Measurements from ENCODE around the gene TJAP1. TPM values are rescaled to one million over a fixed set of nuclear protein-coding genes. Genes with fewer than 3 reads are reported as not detected.

TJAP1 gene
- total and polyA plus RNA-seq, 12 donors = 13.0 to 29.7 (median 19.6) TPM

DNA sequence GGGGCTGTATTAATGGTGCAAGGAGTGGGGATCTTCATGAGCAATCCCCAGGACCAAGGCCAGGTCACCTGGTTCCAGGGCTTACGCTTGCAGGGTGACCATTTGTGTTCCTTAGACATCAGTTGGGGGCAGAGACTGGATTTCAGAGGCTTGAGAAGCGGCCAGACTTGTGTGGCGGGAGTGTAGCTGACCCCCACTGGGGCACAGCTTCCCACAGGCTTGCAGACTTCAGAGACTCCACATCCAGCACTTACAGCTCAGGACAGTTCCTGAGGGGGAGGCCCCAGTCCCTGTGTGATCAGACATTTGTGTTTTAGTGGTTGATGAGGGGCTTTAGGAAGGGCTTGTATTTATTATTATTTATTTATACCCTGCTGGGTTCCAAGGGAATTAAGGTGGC lies 15.3 kb downstream of the TJAP1 start:
- no peak for DNase-seq
- no peaks in the 10 kb centered on the region for H3K27me3 ChIP-seq
- ATAC-seq = peak in 6 of 8 donors; percentile 6 to 23 (median 16)
- H3K27ac ChIP-seq = peak overlapping the region in 5 of 10 donors; percentile 5 to 84 (median 53)
- H3K4me1 ChIP-seq = peaks cover 0 to 58% (median 31%) of the 10 kb centered on the region in 9 donors
- WGBS, 2 donors = 46 to 50% methylated on average over 3 of the region's 3 CpGs
- intact Hi-C loops (cut with DNase I) = loop anchor here in 2 of 10 donors (2.0 to 10.0 kb wide), 2 partner anchors 38 to 128 kb away; partner anchors contain the start of genes DLK2 (in 1 of the 2) and ZNF318 (in 1 of the 2)
- peaks cover 0 to 14% (median 0%) of the 10 kb centered on the region in 9 donors for H3K36me3 ChIP-seq
- no peak overlapping the region for H3K4me3 ChIP-seq
- no peaks in the 10 kb centered on the region for H3K9me3 ChIP-seq
- TF ChIP-seq, protein P1, sequence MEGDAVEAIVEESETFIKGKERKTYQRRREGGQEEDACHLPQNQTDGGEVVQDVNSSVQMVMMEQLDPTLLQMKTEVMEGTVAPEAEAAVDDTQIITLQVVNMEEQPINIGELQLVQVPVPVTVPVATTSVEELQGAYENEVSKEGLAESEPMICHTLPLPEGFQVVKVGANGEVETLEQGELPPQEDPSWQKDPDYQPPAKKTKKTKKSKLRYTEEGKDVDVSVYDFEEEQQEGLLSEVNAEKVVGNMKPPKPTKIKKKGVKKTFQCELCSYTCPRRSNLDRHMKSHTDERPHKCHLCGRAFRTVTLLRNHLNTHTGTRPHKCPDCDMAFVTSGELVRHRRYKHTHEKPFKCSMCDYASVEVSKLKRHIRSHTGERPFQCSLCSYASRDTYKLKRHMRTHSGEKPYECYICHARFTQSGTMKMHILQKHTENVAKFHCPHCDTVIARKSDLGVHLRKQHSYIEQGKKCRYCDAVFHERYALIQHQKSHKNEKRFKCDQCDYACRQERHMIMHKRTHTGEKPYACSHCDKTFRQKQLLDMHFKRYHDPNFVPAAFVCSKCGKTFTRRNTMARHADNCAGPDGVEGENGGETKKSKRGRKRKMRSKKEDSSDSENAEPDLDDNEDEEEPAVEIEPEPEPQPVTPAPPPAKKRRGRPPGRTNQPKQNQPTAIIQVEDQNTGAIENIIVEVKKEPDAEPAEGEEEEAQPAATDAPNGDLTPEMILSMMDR (IDR thresholded peaks at IDR 0.05) = no peak

- Histone ChIP-seq H3K27ac (peak overlapping the region in 3 of 10 donors; percentile 15 to 84 (median 74)), H3K27me3 (no peaks in the 10 kb centered on the region), H3K4me3 (no peak overlapping the region), H3K36me3 (peaks cover 0 to 18% (median 0%) of the 10 kb centered on the region in 9 donors), H3K4me1 (peaks cover 0 to 63% (median 31%) of the 10 kb centered on the region in 9 donors), H3K9me3 (no peaks in the 10 kb centered on the region)
- intact Hi-C loops (cut with DNase I) = loop anchor here in 2 of 10 donors (2.0 to 10.0 kb wide), 2 partner anchors 38 to 128 kb away; partner anchors contain the start of genes DLK2 (in 1 of the 2) and ZNF318 (in 1 of the 2)
- DNase-seq = no peak
- TF ChIP-seq, protein P1 (IDR thresholded peaks at IDR 0.05) = no peak
- 82 to 93% methylated on average over 2 of the region's 2 CpGs for WGBS, 2 donors
- ATAC-seq = no peak
These were observed 15.9 kb downstream of the TJAP1 start for GRCh38 chr6:43493230-43493629.

DNA sequence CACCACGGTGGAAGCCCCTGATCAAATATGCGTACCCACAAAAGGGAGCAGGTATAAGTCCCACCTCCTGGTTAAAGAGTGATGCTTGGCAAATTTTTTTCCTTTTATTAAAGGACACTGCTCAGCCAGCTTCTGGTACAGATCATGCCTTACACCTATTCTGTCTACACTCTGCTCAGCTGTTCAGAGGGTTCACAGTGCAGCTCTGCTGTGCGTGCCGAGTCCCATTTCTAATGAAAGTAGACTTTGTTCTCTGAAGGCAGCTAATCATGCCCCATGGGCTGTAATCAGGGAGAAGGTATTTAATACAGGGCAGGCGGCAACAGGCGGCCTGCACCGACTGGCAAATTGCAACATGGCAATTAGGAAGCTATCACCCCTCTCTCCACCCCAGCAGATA lies 16.5 kb downstream of the TJAP1 start:
- Histone ChIP-seq H3K36me3 (peaks cover 0 to 20% (median 5%) of the 10 kb centered on the region in 9 donors), H3K9me3 (no peaks in the 10 kb centered on the region), H3K27ac (peak overlapping the region in 3 of 10 donors; percentile 12 to 74 (median 15)), H3K4me3 (no peak overlapping the region), H3K4me1 (peaks cover 0 to 65% (median 33%) of the 10 kb centered on the region in 9 donors), H3K27me3 (no peaks in the 10 kb centered on the region)
- ATAC-seq (no peak), DNase-seq (no peak)
- 69 to 76% methylated on average over 7 of the region's 7 CpGs for WGBS, 2 donors
- TF ChIP-seq, protein P1 (IDR thresholded peaks at IDR 0.05) = no peak
- intact Hi-C loops (cut with DNase I) = loop anchor here in 2 of 10 donors (2.0 to 10.0 kb wide), 2 partner anchors 39 to 129 kb away; partner anchors contain the start of genes DLK2 (in 1 of the 2) and ZNF318 (in 1 of the 2)

- TF ChIP-seq, protein P1 (IDR thresholded peaks at IDR 0.05) = no peak
- peak overlapping the region in 2 of 10 donors; percentile 9 to 12 for H3K27ac ChIP-seq
- H3K9me3 ChIP-seq = no peaks in the 10 kb centered on the region
- 92 to 93% methylated on average over 6 of the region's 6 CpGs for WGBS, 2 donors
- intact Hi-C loops (cut with DNase I) = loop anchor here in 1 of 10 donors (10.0 kb wide), 1 partner anchor 130 kb away; the partner anchor contains the start of gene ZNF318
- ATAC-seq (no peak), DNase-seq (no peak)
- no peaks in the 10 kb centered on the region for H3K27me3 ChIP-seq
- peaks cover 0 to 25% (median 10%) of the 10 kb centered on the region in 9 donors for H3K36me3 ChIP-seq
- H3K4me1 ChIP-seq = peaks cover 0 to 65% (median 33%) of the 10 kb centered on the region in 9 donors
- no peak overlapping the region for H3K4me3 ChIP-seq
These were observed 17.0 kb downstream of the TJAP1 start for GRCh38 chr6:43494321-43494720.

Measured in heart right ventricle (tissue), 16 donors.